Measurements from ENCODE around the gene KANSL1L. TPM values are rescaled to one million over a fixed set of nuclear protein-coding genes. Genes with fewer than 3 reads are reported as not detected.

KANSL1L gene
- total and polyA plus RNA-seq, 8 donors: 29.6 to 54.6 (median 47.5) TPM

Other genes starting within 250 kb of the KANSL1L start
- gene RPE, start 168.8 kb downstream of the KANSL1L start, total RNA-seq: 10 to 100 TPM; 48.0 to 54.5 TPM
- 10 to 100 TPM; 52.1 to 65.9 (median 56.7) TPM for gene RPE, start 168.8 kb downstream of the KANSL1L start, polyA plus RNA-seq (ENCODE audit: insufficient read length in 6 of 6)
- 10 to 100 TPM; 17.0 to 32.9 TPM for gene ACADL, start 54.0 kb upstream of the KANSL1L start, total RNA-seq
- gene ACADL, start 54.0 kb upstream of the KANSL1L start, polyA plus RNA-seq (ENCODE audit: insufficient read length in 6 of 6): 10 to 100 TPM; 14.6 to 28.4 (median 18.8) TPM
- not detected for gene MYL1, start 143.8 kb upstream of the KANSL1L start, total RNA-seq
- under 1 TPM in 1 of 6 donors, not detected in 5; 0.54 TPM for gene MYL1, start 143.8 kb upstream of the KANSL1L start, polyA plus RNA-seq (ENCODE audit: insufficient read length in 6 of 6)

Data from left lung (tissue), 8 donors.